NCI-H460 (cell line): Measurements from ENCODE around the gene ANKLE1. TPM values are rescaled to one million over a fixed set of nuclear protein-coding genes. Genes with fewer than 3 reads are reported as not detected.

Source experiments
- DNase-seq: peaks from one replicate; pipeline ENCODE4 v3.0.0-alpha.2; 2016; ENCODE audit warnings: low read depth; ENCODE audit errors: extremely low read depth
- total RNA-seq: library from RNA; depleted of rRNA; stranded (reverse); fragments of >200 nt; shearing (Covaris generic); gene quantifications from 2 replicates; pipeline ENCODE4 v1.2.3, GENCODE V29; 2014

ANKLE1 gene
- total RNA-seq, 1 experiment from 2014 or later = 1.2 TPM

GRCh38 chr19:17324357-17325114 lies 42.8 kb downstream of the ANKLE1 start:
- no peak for DNase-seq

GRCh38 chr19:17325133-17325532 lies 43.4 kb downstream of the ANKLE1 start:
- no peak for DNase-seq

GRCh38 chr19:17325881-17326594 lies 44.3 kb downstream of the ANKLE1 start:
- no peak for DNase-seq

GRCh38 chr19:17326595-17326966 lies 44.9 kb downstream of the ANKLE1 start:
- no peak for DNase-seq

GRCh38 chr19:17327068-17327653 lies 45.5 kb downstream of the ANKLE1 start:
- DNase-seq = no peak

- DNase-seq = peak; percentile 43
Observed at GRCh38 chr19:17327654-17328516, 46.2 kb downstream of the ANKLE1 start.

- DNase-seq = no peak
Observed at GRCh38 chr19:17328517-17329365, 47.0 kb downstream of the ANKLE1 start.

- DNase-seq = no peak
Observed at GRCh38 chr19:17329366-17330261, 47.9 kb downstream of the ANKLE1 start.

- no peak for DNase-seq
Observed at GRCh38 chr19:17330262-17331044, 48.8 kb downstream of the ANKLE1 start.

- DNase-seq = no peak
Observed at GRCh38 chr19:17331045-17331558, 49.4 kb downstream of the ANKLE1 start.

- DNase-seq = no peak
Observed at GRCh38 chr19:17332360-17332676, 50.6 kb downstream of the ANKLE1 start.

GRCh38 chr19:17332677-17333581 lies 51.2 kb downstream of the ANKLE1 start:
- DNase-seq = no peak

GRCh38 chr19:17333611-17334413 lies 52.1 kb downstream of the ANKLE1 start:
- DNase-seq = no peak

- peak; percentile 93 for DNase-seq
Observed at GRCh38 chr19:17334414-17335409, 53.0 kb downstream of the ANKLE1 start, which contains the start of gene ANO8. Gene ANO8, minus strand, starts transcription at chr19:17334855. Its CDS starts 185 bp downstream, at chr19:17334670.

GRCh38 chr19:17335575-17335974 lies 53.9 kb downstream of the ANKLE1 start:
- DNase-seq = no peak
